Smooth muscle cell (in vitro differentiated cells): ENCODE data around the gene ZNF276. TPM values are rescaled to one million over a fixed set of nuclear protein-coding genes. Genes with fewer than 3 reads are reported as not detected.

ENCODE experiments used
- DNase-seq: peaks from one replicate; lab custom pipeline; 2025; ENCODE audit not compliant: unreplicated experiment; lab: John Stamatoyannopoulos, UW
- H2AFZ ChIP-seq: fragments of 200-600 bp; sonication (generic); 2 replicates; pipeline ENCODE4 v1.6.0; 2016; ENCODE audit warnings: antibody characterized with exemption, low read depth, mild to moderate bottlenecking
- H3F3A ChIP-seq: fragments of 200-600 bp; sonication (generic); 2 replicates; pipeline ENCODE4 v1.6.0; 2017; ENCODE audit warnings: antibody characterized with exemption, low read depth
- H3K27ac ChIP-seq: fragments of 200-600 bp; sonication (generic); 2 replicates; pipeline ENCODE4 v1.5.1; 2016; ENCODE audit warnings: low read depth, mild to moderate bottlenecking
- H3K27me3 ChIP-seq: fragments of 200-600 bp; sonication (generic); 2 replicates; pipeline ENCODE4 v1.6.1; 2016; ENCODE audit warnings: low read depth, mild to moderate bottlenecking
- H3K36me3 ChIP-seq: fragments of 200-600 bp; sonication (generic); 2 replicates; pipeline ENCODE4 v1.5.1; 2016; ENCODE audit warnings: low read depth
- H3K4me1 ChIP-seq: fragments of 200-600 bp; sonication (generic); 2 replicates; pipeline ENCODE4 v1.5.1; 2016; ENCODE audit warnings: low read depth
- H3K4me2 ChIP-seq: fragments of 200-600 bp; sonication (generic); 2 replicates; pipeline ENCODE4 v1.6.0; 2016; ENCODE audit warnings: mild to moderate bottlenecking
- H3K4me3 ChIP-seq: fragments of 200-600 bp; sonication (generic); 2 replicates; pipeline ENCODE4 v1.5.1; 2016; ENCODE audit warnings: mild to moderate bottlenecking
- H3K79me2 ChIP-seq: fragments of 200-600 bp; sonication (generic); 2 replicates; pipeline ENCODE4 v1.6.0; 2016; ENCODE audit warnings: low read depth, mild to moderate bottlenecking
- H3K9ac ChIP-seq: fragments of 200-600 bp; sonication (generic); 2 replicates; pipeline ENCODE4 v1.6.0; 2016; ENCODE audit warnings: low read depth
- H3K9me3 ChIP-seq: fragments of 200-600 bp; sonication (generic); replicated peaks from 2 replicates; pipeline ENCODE4 v1.5.1; 2016; ENCODE audit warnings: low read depth
- H4K20me1 ChIP-seq: fragments of 200-600 bp; sonication (generic); 2 replicates; pipeline ENCODE4 v1.6.0; 2016; ENCODE audit warnings: low read depth
- WGBS: methylation state at CpG from one replicate; pipeline ENCODE4 v1.1.7; 2016; ENCODE audit warnings: low lambda C conversion rate; 5-methylcytosine and 5-hydroxymethylcytosine counted together
- polyA plus RNA-seq: library from polyadenylated mRNA; unstranded; fragments of >200 nt; fragmentation: Nextera tagmentation; extraction: Ambion mirVana; gene quantifications from 2 replicates; pipeline ENCODE4 v1.2.1, GENCODE V29; 2016
- total RNA-seq: library from RNA; depleted of rRNA; stranded (reverse); fragments of >200 nt; gene quantifications from 2 replicates; pipeline ENCODE4 v1.2.3, GENCODE V29; 2014
- TF ChIP-seq, protein P1 (sequence below): fragments of 200-600 bp; sonication (generic); IDR thresholded peaks from 2 replicates; pipeline ENCODE4 v1.5.1; 2017; ENCODE audit warnings: borderline replicate concordance, mild to moderate bottlenecking, antibody characterized with exemption; ENCODE audit not compliant: insufficient read depth, poor library complexity, severe bottlenecking

The ZNF276 gene
- total and polyA plus RNA-seq, 2 experiments from 2014 or later, result 8.0 to 11.0 TPM

DNA sequence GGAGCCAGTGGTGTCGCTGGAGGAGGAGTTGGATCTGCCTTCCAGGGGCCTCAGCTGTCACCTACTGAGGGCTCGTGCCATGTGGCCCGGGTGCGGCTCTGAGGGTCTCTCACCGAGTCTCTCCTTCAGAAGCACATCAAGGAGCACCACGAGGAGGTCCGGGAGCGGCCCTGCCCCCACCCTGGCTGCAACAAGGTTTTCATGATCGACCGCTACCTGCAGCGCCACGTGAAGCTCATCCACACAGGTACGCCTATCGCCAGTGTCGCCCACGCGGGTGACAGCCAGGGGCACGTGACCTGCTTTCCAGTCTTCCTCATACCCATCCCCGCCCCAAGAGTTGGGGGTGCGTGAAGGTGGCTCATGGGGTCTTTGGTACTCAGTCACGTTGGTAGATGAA lies 12.5 kb downstream of the ZNF276 start:
- Histone ChIP-seq H4K20me1 (peaks cover 10% of the 10 kb centered on the region), H3K27ac (no peak overlapping the region), H3K4me3 (no peak overlapping the region), H3K4me1 (no peaks in the 10 kb centered on the region), H2AFZ (no peak overlapping the region), H3K27me3 (no peaks in the 10 kb centered on the region), H3K79me2 (no peaks in the 10 kb centered on the region), H3F3A (no peaks in the 10 kb centered on the region), H3K9me3 (no peaks in the 10 kb centered on the region), H3K36me3 (peaks cover 9% of the 10 kb centered on the region), H3K9ac (no peak overlapping the region), H3K4me2 (no peak overlapping the region)
- no peak for DNase-seq
- TF ChIP-seq, protein P1, sequence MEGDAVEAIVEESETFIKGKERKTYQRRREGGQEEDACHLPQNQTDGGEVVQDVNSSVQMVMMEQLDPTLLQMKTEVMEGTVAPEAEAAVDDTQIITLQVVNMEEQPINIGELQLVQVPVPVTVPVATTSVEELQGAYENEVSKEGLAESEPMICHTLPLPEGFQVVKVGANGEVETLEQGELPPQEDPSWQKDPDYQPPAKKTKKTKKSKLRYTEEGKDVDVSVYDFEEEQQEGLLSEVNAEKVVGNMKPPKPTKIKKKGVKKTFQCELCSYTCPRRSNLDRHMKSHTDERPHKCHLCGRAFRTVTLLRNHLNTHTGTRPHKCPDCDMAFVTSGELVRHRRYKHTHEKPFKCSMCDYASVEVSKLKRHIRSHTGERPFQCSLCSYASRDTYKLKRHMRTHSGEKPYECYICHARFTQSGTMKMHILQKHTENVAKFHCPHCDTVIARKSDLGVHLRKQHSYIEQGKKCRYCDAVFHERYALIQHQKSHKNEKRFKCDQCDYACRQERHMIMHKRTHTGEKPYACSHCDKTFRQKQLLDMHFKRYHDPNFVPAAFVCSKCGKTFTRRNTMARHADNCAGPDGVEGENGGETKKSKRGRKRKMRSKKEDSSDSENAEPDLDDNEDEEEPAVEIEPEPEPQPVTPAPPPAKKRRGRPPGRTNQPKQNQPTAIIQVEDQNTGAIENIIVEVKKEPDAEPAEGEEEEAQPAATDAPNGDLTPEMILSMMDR, result no peak
- WGBS, result 94% methylated on average over 21 of the region's 21 CpGs

DNA sequence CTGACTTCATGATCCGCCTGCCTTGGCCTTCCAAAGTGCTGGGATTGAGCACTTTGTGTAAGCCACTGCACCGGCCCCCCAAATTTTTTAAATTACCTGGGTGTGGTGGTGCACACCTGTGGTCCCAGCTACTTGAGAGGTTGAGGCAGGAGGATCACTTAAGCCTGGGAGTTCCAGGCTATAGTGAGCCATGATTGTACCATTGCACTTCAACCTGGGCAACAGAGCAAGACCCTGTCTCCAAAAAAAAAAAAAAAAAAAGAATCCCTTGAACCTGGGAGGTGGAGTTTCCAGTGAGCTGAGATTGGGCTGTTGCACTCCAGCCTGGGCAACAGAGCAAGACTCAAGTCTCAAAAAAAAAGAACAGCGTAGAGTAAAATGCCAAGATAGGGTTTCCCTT lies 15.2 kb downstream of the ZNF276 start:
- peaks cover 9% of the 10 kb centered on the region for H3K36me3 ChIP-seq
- H2AFZ ChIP-seq, result no peak overlapping the region
- no peak overlapping the region for H3K9ac ChIP-seq
- peaks cover 7% of the 10 kb centered on the region for H4K20me1 ChIP-seq
- no peak overlapping the region for H3K4me3 ChIP-seq
- no peak overlapping the region for H3K27ac ChIP-seq
- no peaks in the 10 kb centered on the region for H3K27me3 ChIP-seq
- no peak overlapping the region for H3K4me2 ChIP-seq
- no peak for DNase-seq
- H3K4me1 ChIP-seq, result no peaks in the 10 kb centered on the region
- no peaks in the 10 kb centered on the region for H3K79me2 ChIP-seq
- 100% methylated on average over 3 of the region's 3 CpGs for WGBS
- TF ChIP-seq, protein P1, result no peak
- no peaks in the 10 kb centered on the region for H3K9me3 ChIP-seq
- H3F3A ChIP-seq, result no peaks in the 10 kb centered on the region

DNA sequence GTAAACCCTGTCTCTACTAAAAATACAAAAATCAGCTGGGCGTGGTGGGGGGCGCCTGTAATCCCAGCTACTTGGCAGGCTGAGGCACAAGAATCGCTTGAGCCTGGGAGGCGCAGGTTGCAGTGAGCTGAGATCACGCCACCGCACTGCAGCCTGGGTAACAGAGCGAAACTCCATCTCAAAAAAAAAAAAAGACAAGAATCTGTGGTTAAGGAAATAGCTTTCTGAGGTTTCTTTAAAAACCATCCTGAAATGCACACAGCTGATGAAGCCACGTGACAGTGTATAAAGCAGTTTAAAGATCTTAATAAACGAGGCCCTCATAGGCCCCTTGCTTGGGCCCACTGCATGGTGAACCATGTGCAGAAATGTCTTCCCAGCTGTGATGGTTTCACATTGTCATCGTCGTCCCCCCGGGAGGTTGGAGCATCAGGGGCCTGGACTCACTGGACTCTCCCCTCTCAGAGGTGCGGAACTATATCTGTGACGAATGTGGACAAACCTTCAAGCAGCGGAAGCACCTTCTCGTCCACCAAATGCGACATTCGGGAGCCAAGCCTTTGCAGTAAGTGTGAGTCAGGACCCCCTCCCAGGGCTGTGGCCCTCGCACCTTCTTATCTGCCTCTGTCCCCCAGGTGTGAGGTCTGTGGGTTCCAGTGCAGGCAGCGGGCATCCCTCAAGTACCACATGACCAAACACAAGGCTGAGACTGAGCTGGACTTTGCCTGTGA lies 16.2 kb downstream of the ZNF276 start:
- Histone ChIP-seq H3K4me3 (no peak overlapping the region), H3K4me2 (no peak overlapping the region), H3K36me3 (peaks cover 9% of the 10 kb centered on the region), H3K27me3 (no peaks in the 10 kb centered on the region), H3K79me2 (no peaks in the 10 kb centered on the region), H3K4me1 (no peaks in the 10 kb centered on the region), H3F3A (no peaks in the 10 kb centered on the region), H3K9me3 (no peaks in the 10 kb centered on the region), H3K9ac (no peak overlapping the region), H3K27ac (no peak overlapping the region), H4K20me1 (peaks cover 6% of the 10 kb centered on the region), H2AFZ (no peak overlapping the region)
- WGBS, result 97% methylated on average over 20 of the region's 20 CpGs
- DNase-seq, result no peak
- TF ChIP-seq, protein P1, result no peak

DNA sequence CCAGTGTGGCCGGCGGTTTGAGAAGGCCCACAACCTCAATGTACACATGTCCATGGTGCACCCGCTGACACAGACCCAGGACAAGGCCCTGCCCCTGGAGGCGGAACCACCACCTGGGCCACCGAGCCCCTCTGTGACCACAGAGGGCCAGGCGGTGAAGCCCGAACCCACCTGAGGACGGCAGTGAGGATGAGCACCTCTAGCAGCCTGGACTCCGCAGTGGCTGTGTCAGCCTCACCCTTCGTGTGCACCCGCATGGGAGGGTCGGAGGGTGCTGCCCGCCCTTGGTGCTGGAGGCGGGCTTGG lies 16.7 kb downstream of the ZNF276 start:
- H3K9me3 ChIP-seq, result no peaks in the 10 kb centered on the region
- no peak overlapping the region for H3K4me3 ChIP-seq
- no peak overlapping the region for H3K4me2 ChIP-seq
- no peaks in the 10 kb centered on the region for H3K79me2 ChIP-seq
- no peaks in the 10 kb centered on the region for H3K27me3 ChIP-seq
- H3K27ac ChIP-seq, result no peak overlapping the region
- no peaks in the 10 kb centered on the region for H3F3A ChIP-seq
- H3K9ac ChIP-seq, result no peak overlapping the region
- H3K36me3 ChIP-seq, result peaks cover 9% of the 10 kb centered on the region
- WGBS, result 96% methylated on average over 14 of the region's 14 CpGs
- no peak overlapping the region for H2AFZ ChIP-seq
- peaks cover 6% of the 10 kb centered on the region for H4K20me1 ChIP-seq
- H3K4me1 ChIP-seq, result no peaks in the 10 kb centered on the region
- no peak for DNase-seq
- TF ChIP-seq, protein P1, result no peak
